ENCODE measurements around the gene ATP8A2. TPM values are rescaled to one million over a fixed set of nuclear protein-coding genes. Genes with fewer than 3 reads are reported as not detected.

ATP8A2 gene
- total and polyA plus RNA-seq, 9 of the 15 experiments (the other 6 are each of a cell fraction or from before 2014, with no cell fraction given): under 0.01 to 0.33 (median 0.06) TPM; not detected in 4

DNA sequence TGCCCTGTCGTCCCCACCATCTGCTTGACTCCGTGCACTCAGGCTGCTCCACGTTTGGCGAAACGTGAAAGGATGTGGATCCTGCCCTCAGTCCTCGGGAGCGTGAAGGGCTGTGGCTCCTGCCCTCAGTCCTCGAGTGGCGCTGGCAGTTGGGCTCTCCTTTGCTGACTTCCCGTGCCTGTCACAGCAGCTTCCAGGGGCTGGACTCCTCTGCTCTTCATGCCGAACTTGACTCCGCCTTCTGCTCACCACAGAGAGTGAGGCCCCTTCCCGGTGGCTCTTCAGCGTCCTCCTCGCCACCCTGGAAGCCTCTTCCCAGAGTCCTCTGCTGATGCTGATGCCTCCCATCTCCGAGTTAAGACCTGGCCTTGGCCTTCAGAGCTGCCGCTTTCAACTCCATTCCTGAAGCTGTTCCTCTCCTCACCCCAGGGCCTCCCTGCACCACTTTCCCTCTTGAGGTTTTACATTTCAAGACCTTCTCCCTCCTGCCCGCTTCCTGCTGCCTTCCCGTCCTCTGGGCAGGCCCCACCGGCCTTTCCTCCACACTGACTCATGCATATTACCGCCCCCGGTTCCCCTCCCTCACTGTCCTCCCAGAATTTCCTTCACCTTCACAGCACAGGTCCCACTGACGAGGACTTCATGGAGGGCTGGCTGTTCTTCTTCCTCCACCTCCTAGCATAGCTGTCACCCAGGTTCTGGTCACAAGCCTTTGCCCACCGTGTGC lies 568.4 kb downstream of the ATP8A2 start:
- whole genome bisulfite sequencing (ENCODE audit: insufficient coverage, low coverage, missing lambda C conversion rate): under 1% methylated on average over 17 of the region's 24 CpGs

More for the DNA sequence above, 568.4 kb downstream of the ATP8A2 start:
- POLR2A ChIA-PET: no interaction called here
- H3K9me3 ChIP-seq (replicated peaks; ENCODE audit: control insufficient read depth, insufficient read depth, low read depth, low read length): no peaks in the 10 kb centered on the region
- no peak overlapping the region for H3K27ac ChIP-seq (ENCODE audit: extremely low read depth, low read depth, low read length)
- H3K4me1 ChIP-seq (replicated peaks in 1 of 2; ENCODE audit: control insufficient read depth in 2 of 2, insufficient read depth in 2 of 2, low read length in 2 of 2): no peaks in the 10 kb centered on the region
- ATAC-seq (no peak), DNase-seq (ENCODE audit: extremely low read depth in 1 of 4, low spot score in 3 of 4) (no peak), FAIRE-seq (no peak)
- no peaks in the 10 kb centered on the region for H4K20me1 ChIP-seq (replicated peaks; ENCODE audit: control insufficient read depth, insufficient read depth, low read length)
- no TSS peak for BruUV-seq (replicated peaks)
- H3K27me3 ChIP-seq (ENCODE audit: control insufficient read depth in 2 of 2, insufficient read depth in 2 of 2, low read length in 2 of 2): peaks cover 0 to 21% of the 10 kb centered on the region in 2 experiments; a peak in 2 of 5 replicates
- no peak overlapping the region; a peak in 1 of 4 replicates for H3K9ac ChIP-seq (ENCODE audit: insufficient read depth in 1 of 2, low read depth in 2 of 2, low read length in 2 of 2)
- no peak overlapping the region for H3K4me2 ChIP-seq (ENCODE audit: insufficient read depth, low read length)
- TF ChIP-seq ZNF586 (CRISPR knock-in tag; conservative IDR thresholded peaks at IDR 0.05) (no peak), POLR2AphosphoS2 (IDR thresholded peaks at IDR 0.05; ENCODE audit: low read length) (no peak), CREBBP (IDR thresholded peaks at IDR 0.05; ENCODE audit: low read depth, low read length) (no peak), FOS (IDR thresholded peaks at IDR 0.05; ENCODE audit: extremely low read depth, insufficient read length) (no peak), ELF4 (CRISPR knock-in tag; IDR thresholded peaks at IDR 0.05) (no peak), DMBX1 (CRISPR knock-in tag; IDR thresholded peaks at IDR 0.05; ENCODE audit: borderline replicate concordance) (no peak), PPARD (CRISPR knock-in tag; IDR thresholded peaks at IDR 0.05) (no peak), ARHGAP35 (IDR thresholded peaks at IDR 0.05; ENCODE audit: partially characterized antibody) (no peak)
- TF ChIP-seq, protein P1, sequence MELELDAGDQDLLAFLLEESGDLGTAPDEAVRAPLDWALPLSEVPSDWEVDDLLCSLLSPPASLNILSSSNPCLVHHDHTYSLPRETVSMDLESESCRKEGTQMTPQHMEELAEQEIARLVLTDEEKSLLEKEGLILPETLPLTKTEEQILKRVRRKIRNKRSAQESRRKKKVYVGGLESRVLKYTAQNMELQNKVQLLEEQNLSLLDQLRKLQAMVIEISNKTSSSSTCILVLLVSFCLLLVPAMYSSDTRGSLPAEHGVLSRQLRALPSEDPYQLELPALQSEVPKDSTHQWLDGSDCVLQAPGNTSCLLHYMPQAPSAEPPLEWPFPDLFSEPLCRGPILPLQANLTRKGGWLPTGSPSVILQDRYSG (tag; conservative IDR thresholded peaks at IDR 0.05; ENCODE audit: low read depth): no peak
- TF ChIP-seq, protein P2, sequence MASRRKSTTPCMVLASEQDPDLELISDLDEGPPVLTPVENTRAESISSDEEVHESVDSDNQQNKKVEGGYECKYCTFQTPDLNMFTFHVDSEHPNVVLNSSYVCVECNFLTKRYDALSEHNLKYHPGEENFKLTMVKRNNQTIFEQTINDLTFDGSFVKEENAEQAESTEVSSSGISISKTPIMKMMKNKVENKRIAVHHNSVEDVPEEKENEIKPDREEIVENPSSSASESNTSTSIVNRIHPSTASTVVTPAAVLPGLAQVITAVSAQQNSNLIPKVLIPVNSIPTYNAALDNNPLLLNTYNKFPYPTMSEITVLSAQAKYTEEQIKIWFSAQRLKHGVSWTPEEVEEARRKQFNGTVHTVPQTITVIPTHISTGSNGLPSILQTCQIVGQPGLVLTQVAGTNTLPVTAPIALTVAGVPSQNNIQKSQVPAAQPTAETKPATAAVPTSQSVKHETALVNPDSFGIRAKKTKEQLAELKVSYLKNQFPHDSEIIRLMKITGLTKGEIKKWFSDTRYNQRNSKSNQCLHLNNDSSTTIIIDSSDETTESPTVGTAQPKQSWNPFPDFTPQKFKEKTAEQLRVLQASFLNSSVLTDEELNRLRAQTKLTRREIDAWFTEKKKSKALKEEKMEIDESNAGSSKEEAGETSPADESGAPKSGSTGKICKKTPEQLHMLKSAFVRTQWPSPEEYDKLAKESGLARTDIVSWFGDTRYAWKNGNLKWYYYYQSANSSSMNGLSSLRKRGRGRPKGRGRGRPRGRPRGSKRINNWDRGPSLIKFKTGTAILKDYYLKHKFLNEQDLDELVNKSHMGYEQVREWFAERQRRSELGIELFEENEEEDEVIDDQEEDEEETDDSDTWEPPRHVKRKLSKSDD (conservative IDR thresholded peaks at IDR 0.05; ENCODE audit: low read length): no peak
- TF ChIP-seq, protein P3, sequence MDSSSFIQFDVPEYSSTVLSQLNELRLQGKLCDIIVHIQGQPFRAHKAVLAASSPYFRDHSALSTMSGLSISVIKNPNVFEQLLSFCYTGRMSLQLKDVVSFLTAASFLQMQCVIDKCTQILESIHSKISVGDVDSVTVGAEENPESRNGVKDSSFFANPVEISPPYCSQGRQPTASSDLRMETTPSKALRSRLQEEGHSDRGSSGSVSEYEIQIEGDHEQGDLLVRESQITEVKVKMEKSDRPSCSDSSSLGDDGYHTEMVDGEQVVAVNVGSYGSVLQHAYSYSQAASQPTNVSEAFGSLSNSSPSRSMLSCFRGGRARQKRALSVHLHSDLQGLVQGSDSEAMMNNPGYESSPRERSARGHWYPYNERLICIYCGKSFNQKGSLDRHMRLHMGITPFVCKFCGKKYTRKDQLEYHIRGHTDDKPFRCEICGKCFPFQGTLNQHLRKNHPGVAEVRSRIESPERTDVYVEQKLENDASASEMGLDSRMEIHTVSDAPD (CRISPR knock-in tag; IDR thresholded peaks at IDR 0.05): no peak
- TF ChIP-seq, protein P4, sequence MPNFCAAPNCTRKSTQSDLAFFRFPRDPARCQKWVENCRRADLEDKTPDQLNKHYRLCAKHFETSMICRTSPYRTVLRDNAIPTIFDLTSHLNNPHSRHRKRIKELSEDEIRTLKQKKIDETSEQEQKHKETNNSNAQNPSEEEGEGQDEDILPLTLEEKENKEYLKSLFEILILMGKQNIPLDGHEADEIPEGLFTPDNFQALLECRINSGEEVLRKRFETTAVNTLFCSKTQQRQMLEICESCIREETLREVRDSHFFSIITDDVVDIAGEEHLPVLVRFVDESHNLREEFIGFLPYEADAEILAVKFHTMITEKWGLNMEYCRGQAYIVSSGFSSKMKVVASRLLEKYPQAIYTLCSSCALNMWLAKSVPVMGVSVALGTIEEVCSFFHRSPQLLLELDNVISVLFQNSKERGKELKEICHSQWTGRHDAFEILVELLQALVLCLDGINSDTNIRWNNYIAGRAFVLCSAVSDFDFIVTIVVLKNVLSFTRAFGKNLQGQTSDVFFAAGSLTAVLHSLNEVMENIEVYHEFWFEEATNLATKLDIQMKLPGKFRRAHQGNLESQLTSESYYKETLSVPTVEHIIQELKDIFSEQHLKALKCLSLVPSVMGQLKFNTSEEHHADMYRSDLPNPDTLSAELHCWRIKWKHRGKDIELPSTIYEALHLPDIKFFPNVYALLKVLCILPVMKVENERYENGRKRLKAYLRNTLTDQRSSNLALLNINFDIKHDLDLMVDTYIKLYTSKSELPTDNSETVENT (CRISPR knock-in tag; IDR thresholded peaks at IDR 0.05): no peak
- H3K4me3 ChIP-seq: no peak overlapping the region
- H3K79me2 ChIP-seq (ENCODE audit: control insufficient read depth, insufficient read depth, low read length): no peaks in the 10 kb centered on the region
- no peaks in the 10 kb centered on the region for H3K36me3 ChIP-seq (ENCODE audit: control insufficient read depth, insufficient read depth, low read length)
- intact Hi-C loops (cut with micrococcal nuclease) (no loop called here), in situ Hi-C loops (cut with MboI) (no loop called here)
- H2AFZ ChIP-seq (ENCODE audit: low read depth, low read length): no peak overlapping the region
- CTCF ChIA-PET (ENCODE audit: low intra/inter-chr PET ratio): no interaction called here
- no peaks in the 10 kb centered on the region for H3K9me1 ChIP-seq (ENCODE audit: control insufficient read depth, insufficient read depth, low read length)

All from K562 (cell line).